VCaP (cell line): Measurements from ENCODE around the gene IQCE.

ENCODE experiments used
- H3K27ac ChIP-seq: fragments of 450-650 bp; 2 replicates; pipeline ENCODE4 v1.5.1; 2017
- TF ChIP-seq, protein P1 (sequence below): fragments of 450-650 bp; conservative IDR thresholded peaks from 2 replicates; pipeline ENCODE4 v1.5.1; 2017; ENCODE audit warnings: mild to moderate bottlenecking, moderate library complexity

Gene IQCE

GRCh38 chr7:2616387-2617324, 57.9 kb downstream of the IQCE start:
- no peak overlapping the region for H3K27ac ChIP-seq

GRCh38 chr7:2617325-2617905, 58.6 kb downstream of the IQCE start:
- no peak overlapping the region for H3K27ac ChIP-seq
- TF ChIP-seq, protein P1, sequence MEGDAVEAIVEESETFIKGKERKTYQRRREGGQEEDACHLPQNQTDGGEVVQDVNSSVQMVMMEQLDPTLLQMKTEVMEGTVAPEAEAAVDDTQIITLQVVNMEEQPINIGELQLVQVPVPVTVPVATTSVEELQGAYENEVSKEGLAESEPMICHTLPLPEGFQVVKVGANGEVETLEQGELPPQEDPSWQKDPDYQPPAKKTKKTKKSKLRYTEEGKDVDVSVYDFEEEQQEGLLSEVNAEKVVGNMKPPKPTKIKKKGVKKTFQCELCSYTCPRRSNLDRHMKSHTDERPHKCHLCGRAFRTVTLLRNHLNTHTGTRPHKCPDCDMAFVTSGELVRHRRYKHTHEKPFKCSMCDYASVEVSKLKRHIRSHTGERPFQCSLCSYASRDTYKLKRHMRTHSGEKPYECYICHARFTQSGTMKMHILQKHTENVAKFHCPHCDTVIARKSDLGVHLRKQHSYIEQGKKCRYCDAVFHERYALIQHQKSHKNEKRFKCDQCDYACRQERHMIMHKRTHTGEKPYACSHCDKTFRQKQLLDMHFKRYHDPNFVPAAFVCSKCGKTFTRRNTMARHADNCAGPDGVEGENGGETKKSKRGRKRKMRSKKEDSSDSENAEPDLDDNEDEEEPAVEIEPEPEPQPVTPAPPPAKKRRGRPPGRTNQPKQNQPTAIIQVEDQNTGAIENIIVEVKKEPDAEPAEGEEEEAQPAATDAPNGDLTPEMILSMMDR: no peak

More at GRCh38 chr7:2616387-2617324, 57.9 kb downstream of the IQCE start:
- TF ChIP-seq, protein P1: no peak

GRCh38 chr7:2619116-2619515, 60.3 kb downstream of the IQCE start:
- TF ChIP-seq, protein P1: no peak
- H3K27ac ChIP-seq: no peak overlapping the region

DNA sequence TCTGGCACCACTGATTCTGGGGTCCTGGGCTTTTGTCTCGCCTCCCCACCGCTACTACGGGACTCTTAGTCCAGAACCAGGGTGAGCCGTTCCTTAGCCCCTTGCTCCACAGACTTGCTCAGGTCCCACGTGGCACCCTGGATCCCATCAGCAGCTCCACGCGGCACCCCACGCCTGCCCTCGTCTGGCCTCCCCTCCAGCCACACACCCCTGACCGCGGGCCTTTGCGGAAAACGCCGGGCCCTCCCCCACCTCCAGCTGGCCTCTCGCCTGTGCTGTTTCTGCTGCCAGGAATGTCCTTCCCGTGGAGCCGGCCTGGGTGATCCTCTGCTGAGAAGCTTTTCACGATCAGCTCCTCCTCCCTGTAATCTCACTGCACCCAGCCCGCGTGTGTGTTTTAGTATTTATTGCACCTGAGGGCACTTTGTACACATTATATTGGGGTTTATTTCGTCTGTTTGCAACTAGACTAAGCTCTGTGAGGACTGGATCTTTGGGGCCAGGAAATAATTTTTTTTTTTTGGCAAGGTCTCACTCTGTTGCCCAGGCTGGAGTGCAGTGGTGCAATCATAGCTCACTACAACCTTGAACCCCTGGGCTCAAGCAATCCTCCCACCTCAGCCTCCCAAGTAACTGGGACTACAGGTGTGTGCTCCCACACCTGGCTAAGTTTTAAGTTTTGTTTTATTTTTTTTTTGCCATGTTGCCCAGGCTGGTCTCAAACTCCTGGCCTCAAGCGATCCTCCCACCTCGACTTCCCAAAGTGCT, 62.5 kb downstream of the IQCE start:
- H3K27ac ChIP-seq: peak overlapping the region; percentile 66
- TF ChIP-seq, protein P1: no peak

GRCh38 chr7:2621948-2622640, 63.3 kb downstream of the IQCE start:
- H3K27ac ChIP-seq: peak overlapping the region; percentile 66

DNA sequence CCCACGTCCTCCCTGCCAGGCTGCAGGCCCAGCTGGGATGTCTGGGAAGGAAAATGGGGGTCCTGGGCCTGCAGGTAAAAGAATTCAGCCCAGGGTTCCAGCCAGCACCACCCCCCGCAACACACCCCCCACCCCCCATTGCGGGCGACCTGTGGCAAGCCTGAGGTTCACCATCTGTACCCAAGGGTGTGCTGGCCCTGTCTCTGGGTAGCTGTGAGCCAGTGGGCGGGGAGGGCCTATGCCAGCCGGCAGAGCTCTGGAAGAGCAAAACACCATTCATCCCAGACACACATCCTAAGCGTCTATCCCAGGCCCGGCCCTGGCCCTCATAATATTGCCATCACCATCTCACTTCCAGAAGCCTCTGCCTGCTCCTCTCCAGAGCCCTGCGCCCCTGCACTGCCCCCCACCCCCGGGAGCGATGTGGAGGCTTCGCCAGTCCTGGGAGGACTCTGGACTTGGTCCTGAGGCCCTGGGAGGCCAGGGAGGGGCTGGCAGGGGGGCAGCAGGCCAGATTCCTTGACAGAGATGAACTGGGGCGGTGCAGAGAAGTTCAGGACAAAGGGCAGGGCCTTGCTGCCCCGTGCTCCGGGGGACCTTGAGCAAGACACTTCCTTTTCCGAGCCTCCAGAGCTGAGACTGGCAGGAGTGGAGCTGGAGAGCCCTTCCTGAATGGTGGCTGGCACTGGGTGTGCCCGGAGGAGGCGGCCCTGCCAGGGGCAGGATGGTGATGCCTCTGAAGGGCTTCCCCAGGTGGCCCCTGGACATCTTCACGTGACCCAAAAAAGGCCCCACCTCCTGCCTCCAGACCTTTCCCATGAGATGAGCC, 64.3 kb downstream of the IQCE start:
- TF ChIP-seq, protein P1: no peak
- H3K27ac ChIP-seq: peak overlapping the region; percentile 16; the same call in 1 of the 2 replicates

More at GRCh38 chr7:2621948-2622640, 63.3 kb downstream of the IQCE start:
- TF ChIP-seq, protein P1: no peak
